NCI-H82 treated with DMSO at 0.1 percent for 48 hours (cell line): ENCODE results near the gene CFAP46.
"Not testable (repeated sequence)": the region's sequence is repeated elsewhere in the genome, so short reads cannot be mapped to it uniquely, and the experiment has no call there.

Experiments used
- DNase-seq: peaks from one replicate; lab custom pipeline; 2025; ENCODE audit not compliant: unreplicated experiment; lab: John Stamatoyannopoulos, UW

Gene CFAP46

GRCh38 chr10:132979491-132980425, 37.4 kb upstream of the CFAP46 start:
- DNase-seq, result no peak

- DNase-seq, result no peak
Measured at GRCh38 chr10:132978542-132978941, 36.2 kb upstream of the CFAP46 start.

- no peak for DNase-seq
Measured at GRCh38 chr10:132977807-132978206, 35.4 kb upstream of the CFAP46 start.

GRCh38 chr10:132977076-132977475, 34.7 kb upstream of the CFAP46 start:
- no peak for DNase-seq

GRCh38 chr10:132975831-132976682, 33.7 kb upstream of the CFAP46 start:
- no peak for DNase-seq

- DNase-seq, result no peak
Measured at GRCh38 chr10:132974886-132975830, 32.8 kb upstream of the CFAP46 start.

GRCh38 chr10:132974249-132974796, 32.0 kb upstream of the CFAP46 start:
- no peak for DNase-seq

- DNase-seq, result no peak
Measured at GRCh38 chr10:132973903-132974241, 31.5 kb upstream of the CFAP46 start.

- no peak for DNase-seq
Measured at GRCh38 chr10:132972986-132973902, 30.9 kb upstream of the CFAP46 start.

- no peak for DNase-seq
Measured at GRCh38 chr10:132972149-132972985, 30.0 kb upstream of the CFAP46 start.

GRCh38 chr10:132971448-132972148, 29.2 kb upstream of the CFAP46 start:
- no peak for DNase-seq

- no peak for DNase-seq
Measured at GRCh38 chr10:132970641-132971438, 28.5 kb upstream of the CFAP46 start.

GRCh38 chr10:132967540-132967939, 25.2 kb upstream of the CFAP46 start:
- no peak for DNase-seq

GRCh38 chr10:132965411-132966057, 23.2 kb upstream of the CFAP46 start:
- no peak for DNase-seq

GRCh38 chr10:132964707-132965410, 22.5 kb upstream of the CFAP46 start:
- DNase-seq, result not testable (repeated sequence)

GRCh38 chr10:132964231-132964630, 21.9 kb upstream of the CFAP46 start:
- no peak for DNase-seq
